Upper lobe of left lung (tissue), 6 donors: ENCODE data around the gene ARPP21. TPM values are rescaled to one million over a fixed set of nuclear protein-coding genes. Genes with fewer than 3 reads are reported as not detected.

Experiments used
- ATAC-seq, 2 donors: fragments of 200-7000 bp; cut with Tn5 transposase; one replicate each; pipeline ENCODE4 v1.9.1; 2022; ENCODE audit warnings: mild to moderate bottlenecking in 2 of 2, moderate library complexity in 2 of 2; ENCODE audit not compliant: low FRiP score in 2 of 2
- DNase-seq, 2 donors: peaks; one replicate each; pipeline ENCODE4 v3.0.0-alpha.2; 2019 to 2020
- H3K27ac ChIP-seq, 4 donors: fragments of 200-600 bp; sonication (generic); one replicate each; pipeline ENCODE4 v1.5.1; 2016 to 2019
- H3K27me3 ChIP-seq, 4 donors: fragments of 200-600 bp; sonication (generic); one replicate each; pipeline ENCODE4 v1.5.1; 2017 to 2019
- H3K36me3 ChIP-seq, 4 donors: fragments of 200-600 bp; sonication (generic); one replicate each; pipeline ENCODE4 v1.5.1; 2016 to 2019
- H3K4me1 ChIP-seq, 4 donors: fragments of 200-600 bp; sonication (generic); one replicate each; pipeline ENCODE4 v1.5.1; 2018 to 2019
- H3K4me3 ChIP-seq, 4 donors: fragments of 200-600 bp; sonication (generic); one replicate each; pipeline ENCODE4 v1.5.1; 2017 to 2019; ENCODE audit warnings: mild to moderate bottlenecking in 2 of 4, moderate library complexity in 1 of 4
- H3K9me3 ChIP-seq, 4 donors: fragments of 200-600 bp; sonication (generic); one replicate each; pipeline ENCODE4 v1.5.1; 2018 to 2019
- CTCF ChIP-seq, 6 experiments: fragments of 450-650 bp in 4 of 6; fragments of 200-600 bp in 2 of 6; sonication (generic) in 2 of 6; IDR thresholded peaks; one replicate each; pipeline ENCODE4 v1.5.1; 2016 to 2019; ENCODE audit warnings: antibody characterized with exemption in 6 of 6
- EP300 ChIP-seq, 4 donors: sonication (generic); formaldehyde crosslinking; IDR thresholded peaks; one replicate each; pipeline ENCODE4 v1.5.1; 2017; ENCODE audit warnings: antibody characterized with exemption in 4 of 4, control low read depth in 2 of 4
- POLR2A ChIP-seq, 4 donors: fragments of 450-650 bp; IDR thresholded peaks; one replicate each; pipeline ENCODE4 v1.5.1; 2016 to 2017; ENCODE audit warnings: antibody characterized with exemption in 4 of 4, mild to moderate bottlenecking in 2 of 4
- POLR2AphosphoS5 ChIP-seq, 2 donors: sonication (generic); formaldehyde crosslinking; IDR thresholded peaks; one replicate each; pipeline ENCODE4 v1.5.1; 2017; ENCODE audit warnings: antibody characterized with exemption in 2 of 2
- WGBS, 2 donors: methylation state at CpG; one replicate each; pipeline ENCODE4 v1.1.5; 2017 to 2018; 5-methylcytosine and 5-hydroxymethylcytosine counted together
- total RNA-seq, 6 donors: library from RNA; depleted of rRNA in 4 of 6; stranded (reverse); fragments of >200 nt in 4 of 6; gene quantifications; one replicate each; pipeline versions ENCODE4 v1.1.0 to v1.2.1, GENCODE V29; 2016 to 2021
- donor health status: DM: no; HTN: no; CAD: no; lungs with moderate emphysema.
- donor health status: DM: no; HTN: yes; CAD: no; lungs with severe emphysema.

The ARPP21 gene
- total RNA-seq, 6 donors from 2014 or later = not detected

DNA sequence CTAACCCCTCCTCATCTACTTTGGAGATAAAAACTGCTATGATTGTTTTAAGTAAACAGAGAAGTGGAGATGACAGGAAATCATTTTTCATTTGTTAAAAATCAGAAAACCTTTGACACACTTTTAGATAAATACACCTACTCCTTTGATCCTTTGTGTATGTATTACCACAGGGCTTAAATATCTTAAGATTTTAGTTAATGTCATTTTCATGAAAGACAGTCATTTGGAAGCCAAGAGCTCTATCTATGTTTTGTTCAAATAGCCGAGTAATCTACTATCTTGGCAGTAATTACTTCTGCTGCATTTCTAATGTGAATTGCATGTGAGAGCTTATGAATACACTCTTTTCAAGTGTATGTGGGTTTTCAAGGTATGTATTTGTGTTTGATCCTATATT lies 2.0 kb downstream of the ARPP21 start:
- H3K4me3 ChIP-seq = no peak overlapping the region
- no peak for ATAC-seq
- peaks cover 7 to 14% (median 10%) of the 10 kb centered on the region in 4 donors for H3K4me1 ChIP-seq
- H3K9me3 ChIP-seq = no peaks in the 10 kb centered on the region
- no peak for TF ChIP-seq CTCF (IDR thresholded peaks at IDR 0.05)
- no peak for TF ChIP-seq POLR2AphosphoS5 (IDR thresholded peaks at IDR 0.05)
- no peak for TF ChIP-seq EP300 (IDR thresholded peaks at IDR 0.05)
- TF ChIP-seq POLR2A (IDR thresholded peaks at IDR 0.05) = no peak
- no peak for DNase-seq
- peaks cover 0 to 14% (median 12%) of the 10 kb centered on the region in 4 donors for H3K27me3 ChIP-seq
- H3K27ac ChIP-seq = no peak overlapping the region
- H3K36me3 ChIP-seq = no peaks in the 10 kb centered on the region
- WGBS, 2 donors = 47% methylated on average over 1 of the region's 1 CpG

DNA sequence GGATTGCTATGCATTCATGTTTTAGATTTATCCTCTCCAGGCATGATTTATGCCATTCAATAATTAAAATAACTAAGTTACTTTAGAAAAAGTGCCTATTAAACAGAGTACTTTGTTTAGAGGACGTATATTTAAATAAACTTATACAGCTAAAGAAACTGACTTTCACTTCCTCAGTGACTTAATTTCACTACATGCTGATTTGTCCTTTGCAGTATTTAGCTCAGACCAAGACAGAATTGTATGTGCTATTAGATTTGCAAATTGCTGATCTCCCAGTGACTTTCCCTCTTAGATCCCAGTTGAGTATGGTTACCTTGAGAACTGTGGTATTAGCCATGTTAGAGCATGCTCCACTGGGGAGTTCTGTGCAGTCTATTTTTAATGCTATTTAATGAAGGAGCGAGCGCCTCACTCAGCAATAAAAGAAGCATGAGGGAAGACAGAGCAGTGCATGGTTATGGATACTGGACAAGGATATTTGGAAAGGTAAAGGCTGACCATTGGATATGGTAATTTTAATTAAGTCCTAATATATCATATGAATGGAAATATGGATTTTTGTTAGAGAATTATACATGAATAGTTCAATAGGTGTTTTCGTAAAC lies 2.7 kb downstream of the ARPP21 start:
- H3K27ac ChIP-seq = no peak overlapping the region
- H3K36me3 ChIP-seq = no peaks in the 10 kb centered on the region
- H3K9me3 ChIP-seq = no peaks in the 10 kb centered on the region
- ATAC-seq (no peak), DNase-seq (no peak)
- H3K4me3 ChIP-seq = no peak overlapping the region
- TF ChIP-seq CTCF (IDR thresholded peaks at IDR 0.05) (no peak), EP300 (IDR thresholded peaks at IDR 0.05) (no peak)
- WGBS, 2 donors = 82% methylated on average over 4 of the region's 4 CpGs
- H3K4me1 ChIP-seq = peaks cover 7 to 14% (median 10%) of the 10 kb centered on the region in 4 donors
- H3K27me3 ChIP-seq = peaks cover 0 to 14% (median 12%) of the 10 kb centered on the region in 4 donors

GRCh38 chr3:35643495-35643894 lies 4.2 kb downstream of the ARPP21 start:
- peaks cover 7 to 14% (median 10%) of the 10 kb centered on the region in 4 donors for H3K4me1 ChIP-seq
- 70 to 86% methylated on average over 2 of the region's 2 CpGs for WGBS, 2 donors
- H3K36me3 ChIP-seq = no peaks in the 10 kb centered on the region
- no peak for TF ChIP-seq EP300 (IDR thresholded peaks at IDR 0.05)
- TF ChIP-seq POLR2AphosphoS5 (IDR thresholded peaks at IDR 0.05) = no peak
- TF ChIP-seq POLR2A (IDR thresholded peaks at IDR 0.05) = no peak
- TF ChIP-seq CTCF (IDR thresholded peaks at IDR 0.05) = no peak
- peaks cover 0 to 14% (median 12%) of the 10 kb centered on the region in 4 donors for H3K27me3 ChIP-seq
- H3K27ac ChIP-seq = no peak overlapping the region
- DNase-seq = no peak
- no peaks in the 10 kb centered on the region for H3K9me3 ChIP-seq
- ATAC-seq = no peak
- no peak overlapping the region for H3K4me3 ChIP-seq

DNA sequence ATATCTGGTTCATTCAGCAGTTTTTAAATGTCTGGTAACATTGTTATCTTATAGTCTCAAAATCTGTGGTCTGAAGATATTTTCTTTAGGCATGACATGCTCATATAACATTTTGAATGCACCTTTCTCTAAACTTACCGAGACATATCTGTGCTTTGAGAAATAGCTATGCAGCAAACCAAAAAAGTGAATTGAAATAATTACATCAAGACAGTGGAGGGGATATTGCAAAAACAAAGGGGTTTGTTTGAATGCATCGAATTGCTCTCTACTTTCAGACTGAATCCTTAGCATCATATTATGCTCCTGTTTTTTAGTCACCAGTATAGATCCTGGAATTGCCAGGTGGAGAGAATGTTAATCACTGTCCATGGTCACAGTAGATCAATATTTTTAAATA lies 5.1 kb downstream of the ARPP21 start:
- TF ChIP-seq CTCF (IDR thresholded peaks at IDR 0.05) = no peak
- TF ChIP-seq POLR2A (IDR thresholded peaks at IDR 0.05) = no peak
- no peak for TF ChIP-seq EP300 (IDR thresholded peaks at IDR 0.05)
- no peak for TF ChIP-seq POLR2AphosphoS5 (IDR thresholded peaks at IDR 0.05)
- H3K4me1 ChIP-seq = peaks cover 2 to 7% (median 4%) of the 10 kb centered on the region in 4 donors
- H3K4me3 ChIP-seq = no peak overlapping the region
- H3K27ac ChIP-seq = no peak overlapping the region
- H3K36me3 ChIP-seq = no peaks in the 10 kb centered on the region
- ATAC-seq (no peak), DNase-seq (no peak)
- H3K27me3 ChIP-seq = peaks cover 0 to 7% (median 4%) of the 10 kb centered on the region in 4 donors
- no peaks in the 10 kb centered on the region for H3K9me3 ChIP-seq
- 80 to 81% methylated on average over 2 of the region's 2 CpGs for WGBS, 2 donors

GRCh38 chr3:35645189-35645588 lies 5.9 kb downstream of the ARPP21 start:
- Histone ChIP-seq H3K4me3 (no peak overlapping the region), H3K27me3 (no peaks in the 10 kb centered on the region), H3K36me3 (no peaks in the 10 kb centered on the region), H3K4me1 (no peaks in the 10 kb centered on the region), H3K9me3 (no peaks in the 10 kb centered on the region), H3K27ac (no peak overlapping the region)
- DNase-seq (no peak), ATAC-seq (no peak)
- 80 to 84% methylated on average over 2 of the region's 2 CpGs for WGBS, 2 donors
- TF ChIP-seq CTCF (IDR thresholded peaks at IDR 0.05) (no peak), POLR2AphosphoS5 (IDR thresholded peaks at IDR 0.05) (no peak), EP300 (IDR thresholded peaks at IDR 0.05) (no peak), POLR2A (IDR thresholded peaks at IDR 0.05) (no peak)
